UCSD-AML1 (cell line): ENCODE results near the gene CALN1.
A peak's percentile ranks its signal among the peaks of the same experiment; 100 is the strongest.

Experiments used
- DNase-seq: peaks from one replicate; lab custom pipeline; 2025; ENCODE audit not compliant: unreplicated experiment; lab: John Stamatoyannopoulos, UW

Gene CALN1

DNA sequence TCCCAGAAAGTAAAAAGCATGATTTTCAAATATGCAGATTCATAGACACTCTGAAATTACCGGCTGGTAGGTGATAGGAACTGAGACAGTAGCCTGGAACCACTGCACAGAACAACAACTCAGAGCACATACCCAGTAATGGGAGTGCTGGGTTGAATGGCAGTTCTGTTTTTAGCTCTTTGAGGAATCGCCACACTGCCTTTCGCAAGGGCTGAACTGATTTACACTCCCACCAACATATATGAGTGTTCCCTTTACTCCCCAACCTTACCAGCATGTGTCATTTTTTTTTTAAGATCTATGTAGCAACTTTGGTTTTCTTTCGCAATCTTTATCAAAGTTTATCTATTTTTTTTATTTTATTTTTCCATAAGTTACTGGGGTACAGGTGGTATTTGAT lies 358.8 kb downstream of the CALN1 start:
- DNase-seq: no peak

DNA sequence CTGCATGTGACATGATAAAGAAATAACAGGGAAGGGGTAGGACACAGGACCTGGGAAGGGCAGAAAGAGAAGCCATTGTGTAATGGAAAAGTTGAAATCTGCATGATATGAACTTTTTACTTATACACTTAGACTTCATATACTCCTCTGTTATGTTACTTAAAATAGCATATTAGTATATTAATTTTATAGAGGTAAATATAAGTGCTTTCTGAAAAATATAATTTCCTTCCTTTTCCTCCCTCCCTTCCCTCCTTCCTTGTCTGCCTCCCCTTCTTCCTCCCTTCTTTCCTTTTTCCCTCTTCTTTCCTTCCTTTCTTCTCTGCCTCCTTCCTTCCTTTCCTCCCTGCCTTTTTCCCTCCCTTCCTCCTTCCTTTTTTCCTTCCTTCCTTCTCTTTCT lies 363.7 kb downstream of the CALN1 start:
- no peak for DNase-seq

DNA sequence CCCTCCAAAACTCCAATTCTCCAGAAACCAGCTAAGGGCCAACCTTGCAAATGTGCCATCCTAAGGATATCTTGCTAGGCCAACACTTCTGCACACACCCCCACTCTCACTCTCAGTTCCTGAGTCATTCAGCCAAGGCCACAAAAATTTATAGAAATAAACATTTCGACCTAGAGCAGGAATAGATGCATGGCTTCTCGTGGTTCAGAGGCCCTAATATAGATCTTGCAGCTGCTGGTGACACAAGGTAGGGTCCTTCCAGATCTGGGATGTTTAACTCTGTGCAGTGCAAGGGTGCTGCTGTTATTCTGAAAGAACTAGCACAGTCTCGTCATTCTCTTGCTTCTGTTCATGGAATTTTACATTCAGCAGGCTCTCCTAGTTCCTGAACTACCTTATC lies 369.3 kb downstream of the CALN1 start:
- no peak for DNase-seq

DNA sequence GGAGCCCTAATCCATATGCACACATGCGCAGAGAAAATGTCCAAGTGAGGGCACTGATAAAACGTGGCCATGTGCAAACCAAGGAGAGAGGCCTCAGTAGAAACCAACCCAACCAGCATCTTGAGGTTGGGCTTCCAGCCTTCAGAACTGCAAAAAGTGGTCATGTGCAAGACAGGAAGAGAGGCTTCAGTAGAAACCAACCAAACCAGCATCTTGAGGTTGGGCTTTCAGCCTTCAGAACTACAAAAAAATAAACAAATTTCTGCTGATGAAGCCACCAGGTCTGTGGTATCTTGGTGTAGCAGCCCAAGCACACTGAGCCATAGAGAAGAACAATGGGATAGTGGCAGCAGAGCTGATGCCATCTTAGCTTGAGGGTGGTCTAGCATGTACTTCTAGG lies 371.5 kb downstream of the CALN1 start:
- DNase-seq: no peak

DNA sequence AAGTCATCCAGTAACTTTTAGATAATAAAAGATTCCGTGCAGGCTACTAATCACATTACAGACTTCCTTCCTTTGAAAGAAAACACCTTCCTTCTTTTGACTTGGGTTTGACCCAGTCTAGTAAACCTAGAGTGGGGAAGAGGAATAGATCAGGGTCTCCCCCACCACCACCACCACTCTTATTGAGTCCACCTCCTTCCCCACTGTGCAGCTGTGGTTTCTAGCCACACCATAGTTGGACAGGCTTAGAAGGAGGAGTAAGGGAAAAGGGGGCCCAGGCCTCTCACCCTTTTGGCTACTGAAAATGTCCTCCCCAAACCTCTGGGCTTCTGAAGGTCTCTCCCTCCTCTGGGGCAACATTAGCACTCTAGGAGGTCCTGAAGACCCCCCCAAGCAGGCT lies 372.7 kb downstream of the CALN1 start:
- peak; percentile 10 for DNase-seq

DNA sequence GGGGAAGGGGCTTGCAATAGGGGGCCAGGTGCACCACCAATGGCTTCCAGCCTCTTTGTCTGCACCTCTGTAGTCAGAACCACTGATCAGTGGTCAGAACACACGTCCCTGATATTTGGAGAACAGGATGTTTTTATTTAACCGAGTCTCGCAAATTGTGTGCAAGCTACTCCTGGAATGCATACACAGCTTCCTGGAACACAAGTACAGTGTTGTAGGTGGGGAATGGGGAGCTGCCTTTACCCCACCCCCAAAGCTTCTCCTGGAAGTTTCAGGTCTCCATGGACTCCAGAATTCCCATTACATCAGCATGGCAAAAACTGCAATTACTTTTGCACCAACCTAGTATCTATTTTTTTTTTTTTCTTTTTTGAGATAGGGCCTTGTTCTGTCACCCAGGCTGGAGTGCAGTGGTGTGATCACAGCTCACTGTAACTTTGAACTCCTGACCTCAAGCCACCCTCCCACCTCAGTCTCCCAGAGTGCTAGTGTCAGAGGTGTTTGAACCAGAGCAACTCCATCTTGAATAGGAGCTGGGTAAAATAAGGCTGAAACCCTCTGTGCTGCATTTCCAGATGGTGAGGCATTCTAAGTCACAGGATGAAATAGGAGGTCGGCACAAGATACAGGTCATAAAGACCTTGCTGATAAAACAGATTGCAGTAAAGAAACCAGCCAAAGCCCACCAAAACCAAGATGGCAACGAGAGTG lies 374.0 kb downstream of the CALN1 start:
- peak; percentile 15 for DNase-seq

DNA sequence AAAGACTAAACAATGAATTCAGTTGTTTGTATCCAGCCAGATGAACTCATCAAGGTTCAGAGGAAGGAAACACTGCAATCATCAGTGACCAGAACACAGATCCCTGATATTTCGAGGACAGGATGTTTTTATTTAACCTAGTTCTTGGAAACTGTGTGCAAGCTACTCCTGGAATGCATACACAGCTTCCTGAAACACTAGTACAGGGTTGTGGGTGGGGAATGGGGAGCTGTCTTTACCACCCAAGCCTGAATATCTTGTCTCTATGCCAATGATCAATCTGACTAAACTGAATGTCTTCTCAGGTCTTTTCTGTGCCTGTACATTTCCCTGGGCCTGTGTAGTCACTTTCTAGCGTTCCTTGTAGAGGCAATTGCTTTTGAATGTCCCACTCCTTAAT lies 374.6 kb downstream of the CALN1 start:
- peak; percentile 15 for DNase-seq

DNA sequence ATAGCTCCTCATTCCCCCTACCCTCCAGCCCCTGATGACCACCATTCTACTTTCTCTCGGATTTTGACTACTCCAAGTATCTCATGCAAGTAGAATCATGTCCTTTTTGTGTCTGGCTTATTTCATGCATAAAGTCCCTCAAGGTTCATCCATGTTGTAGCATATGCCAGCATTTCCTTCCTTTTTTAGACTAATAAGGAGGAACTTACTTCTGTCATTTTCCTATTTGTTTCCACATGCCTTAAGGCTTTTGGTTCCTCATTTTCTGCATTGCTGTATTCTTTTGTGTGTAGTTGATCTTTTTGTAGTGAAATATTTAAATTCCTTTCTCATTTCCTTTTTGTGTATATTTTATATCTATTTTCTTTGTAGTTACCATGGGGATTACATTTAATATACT lies 376.9 kb downstream of the CALN1 start:
- DNase-seq: no peak

DNA sequence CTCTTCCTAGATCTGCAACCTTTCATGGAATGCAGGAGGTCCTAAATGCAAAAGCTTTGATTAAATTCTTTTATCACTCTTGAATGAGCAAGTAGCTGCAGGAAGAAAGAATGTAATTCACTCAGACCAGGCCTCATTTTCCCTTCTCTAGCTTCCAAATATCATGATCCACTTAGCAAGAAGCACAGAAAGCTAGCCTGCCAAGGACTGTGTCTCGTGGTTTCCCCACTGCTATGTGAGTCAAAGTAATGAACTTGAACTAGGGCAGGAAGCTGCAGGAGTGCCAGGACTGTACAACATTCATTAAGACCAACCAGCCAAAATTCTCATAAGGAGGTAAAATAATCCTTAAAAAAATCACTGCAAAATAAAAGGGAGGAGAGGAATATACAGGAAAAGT lies 379.2 kb downstream of the CALN1 start:
- no peak for DNase-seq

DNA sequence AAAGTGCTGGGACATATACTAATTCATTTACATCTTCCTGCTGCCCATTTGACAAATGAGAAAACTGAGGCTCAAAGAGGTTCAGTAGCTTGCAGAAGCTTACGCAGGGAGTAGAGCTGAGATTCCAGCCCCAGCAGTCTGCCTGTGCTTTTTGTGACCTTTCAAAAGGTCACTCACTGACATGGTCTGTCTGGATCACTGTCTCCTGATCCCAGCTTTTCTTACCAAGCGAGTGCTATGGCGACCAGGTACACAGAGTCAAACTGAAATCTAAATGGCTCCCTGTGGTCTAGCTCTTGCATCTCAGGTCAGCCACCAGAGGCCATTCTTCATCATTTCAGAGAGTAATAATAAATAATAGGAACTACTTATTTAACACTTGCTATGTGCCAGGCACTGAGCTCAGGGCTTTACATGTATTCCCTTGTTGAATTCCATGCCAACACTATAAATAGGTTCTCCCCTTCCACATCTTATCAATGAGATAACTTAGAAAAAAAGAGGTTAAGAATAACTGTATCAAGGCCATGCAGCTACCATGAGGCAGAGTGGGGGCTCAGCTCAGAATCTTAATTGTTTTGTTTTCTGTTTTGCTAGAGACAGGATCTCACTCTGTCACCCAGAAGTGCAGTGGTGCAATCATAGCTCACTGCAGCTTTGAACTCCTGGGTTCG lies 381.0 kb downstream of the CALN1 start:
- DNase-seq: no peak

DNA sequence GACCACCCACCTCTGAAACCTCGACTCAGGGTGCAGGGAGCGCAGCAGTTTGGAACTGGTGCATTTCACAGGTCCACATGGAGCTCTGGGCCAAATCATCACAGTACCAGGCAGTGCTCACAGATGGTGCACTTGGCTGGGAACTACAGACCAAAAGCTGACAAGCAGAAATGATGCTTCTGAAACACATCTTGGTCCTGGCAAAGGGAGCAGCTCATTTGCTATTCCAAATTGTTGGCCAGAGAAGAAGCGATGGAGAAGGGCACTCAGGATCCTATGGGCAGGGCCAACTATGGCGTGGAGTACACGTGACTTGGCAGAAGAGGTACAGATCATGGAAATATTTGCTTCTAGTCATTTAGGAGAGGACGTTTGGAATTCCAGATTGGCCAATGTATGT lies 383.9 kb downstream of the CALN1 start:
- no peak for DNase-seq

DNA sequence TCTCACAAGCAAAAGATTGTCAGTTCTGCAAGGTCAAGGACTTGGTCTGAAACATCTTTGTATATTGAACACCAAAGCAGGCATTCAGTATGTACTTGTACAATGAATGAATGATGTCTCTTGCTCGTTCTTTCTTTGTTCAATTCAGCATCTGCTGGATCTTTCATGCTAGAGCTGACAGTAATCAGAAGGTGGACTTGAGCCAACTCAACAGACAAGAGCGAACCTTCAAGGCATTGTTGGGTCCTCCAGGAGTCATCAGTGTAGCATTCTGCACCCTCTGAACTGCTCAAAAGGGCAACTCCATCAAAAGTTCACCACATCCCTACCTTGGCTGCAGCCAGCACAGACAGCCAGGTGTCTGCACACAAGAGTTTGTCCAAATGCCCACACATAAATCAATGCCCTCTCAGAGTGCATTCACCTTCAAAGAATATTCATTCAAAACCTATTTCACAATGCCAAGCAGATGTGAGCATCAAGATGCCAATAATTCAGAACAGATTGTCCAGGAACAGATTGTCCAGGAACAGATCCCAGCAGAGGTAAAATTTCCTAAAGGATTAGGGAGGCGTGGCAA lies 386.7 kb downstream of the CALN1 start:
- DNase-seq: no peak

DNA sequence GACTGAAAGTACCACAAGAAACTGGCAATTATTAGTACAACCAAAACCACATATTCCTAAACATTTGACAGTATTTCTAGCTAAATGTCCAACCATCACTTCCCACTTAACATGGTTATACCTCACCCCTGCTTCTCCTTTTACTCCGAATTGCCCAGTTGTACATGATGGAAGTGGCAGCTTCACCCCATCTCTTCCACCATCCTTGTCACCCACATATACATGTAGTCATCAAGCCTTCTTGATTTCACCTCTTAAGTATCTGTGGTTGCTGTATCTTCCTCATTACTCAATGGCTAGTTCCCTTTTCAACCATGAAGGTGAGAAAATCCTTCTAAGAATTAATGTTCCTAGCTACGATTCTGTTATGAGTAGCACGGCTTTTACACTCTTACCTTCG lies 388.2 kb downstream of the CALN1 start:
- DNase-seq: no peak

DNA sequence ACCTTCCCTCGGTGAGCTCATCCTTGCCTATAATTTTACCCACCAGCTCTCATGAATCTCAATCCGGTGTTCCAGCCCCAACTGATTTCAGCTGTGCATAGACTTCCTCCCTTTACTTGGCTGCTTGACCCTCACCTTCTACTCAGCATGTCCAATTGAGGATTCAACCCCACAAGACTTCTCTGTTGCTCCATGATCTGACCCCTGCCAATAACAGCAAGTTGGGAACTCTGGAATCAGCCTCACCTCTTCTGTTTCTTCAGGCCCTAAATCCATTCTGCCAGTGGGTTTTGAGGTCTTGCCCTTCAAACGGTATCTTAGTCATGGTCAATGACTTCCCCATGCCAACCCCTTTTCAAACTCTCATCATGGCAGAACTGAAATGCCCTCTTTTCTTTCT lies 390.4 kb downstream of the CALN1 start:
- DNase-seq: no peak

DNA sequence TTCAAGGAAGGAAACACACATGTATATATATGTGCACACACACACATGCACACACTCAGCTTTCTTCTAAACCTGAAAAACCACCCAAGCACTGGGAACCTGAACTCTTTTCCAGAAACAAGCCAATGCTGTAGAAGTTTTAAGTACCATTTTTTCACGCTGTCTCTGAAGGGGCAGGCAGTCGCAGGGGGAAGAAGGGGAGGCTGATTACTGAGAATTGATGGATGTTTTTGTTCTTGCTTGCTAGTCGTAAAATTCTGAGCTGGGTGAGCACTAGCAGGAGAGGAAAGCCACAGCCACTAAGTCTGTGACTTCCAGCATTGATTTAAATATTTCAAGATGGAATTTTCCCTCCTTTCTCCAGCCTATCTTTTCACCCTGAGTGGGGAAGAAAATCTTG lies 391.8 kb downstream of the CALN1 start:
- no peak for DNase-seq

DNA sequence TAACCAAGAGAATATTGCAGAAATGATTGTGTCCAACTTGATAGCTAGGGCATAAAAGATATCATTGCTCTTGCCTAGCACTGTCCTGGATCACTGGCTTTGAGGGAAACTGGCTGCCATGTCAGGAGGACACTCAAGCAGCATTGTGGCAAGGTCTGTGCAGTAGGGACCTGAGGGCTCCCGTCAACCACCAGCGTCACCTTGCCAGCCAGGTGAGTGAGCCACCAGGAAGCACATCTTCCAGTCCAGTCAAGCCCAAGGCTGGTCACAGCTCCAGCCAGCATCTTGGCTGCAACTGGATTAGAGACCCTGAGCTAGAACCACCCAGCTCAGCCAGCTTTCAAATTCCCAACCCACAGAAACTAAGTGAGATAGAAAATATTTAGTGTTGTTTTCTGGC lies 392.7 kb downstream of the CALN1 start:
- DNase-seq: no peak

DNA sequence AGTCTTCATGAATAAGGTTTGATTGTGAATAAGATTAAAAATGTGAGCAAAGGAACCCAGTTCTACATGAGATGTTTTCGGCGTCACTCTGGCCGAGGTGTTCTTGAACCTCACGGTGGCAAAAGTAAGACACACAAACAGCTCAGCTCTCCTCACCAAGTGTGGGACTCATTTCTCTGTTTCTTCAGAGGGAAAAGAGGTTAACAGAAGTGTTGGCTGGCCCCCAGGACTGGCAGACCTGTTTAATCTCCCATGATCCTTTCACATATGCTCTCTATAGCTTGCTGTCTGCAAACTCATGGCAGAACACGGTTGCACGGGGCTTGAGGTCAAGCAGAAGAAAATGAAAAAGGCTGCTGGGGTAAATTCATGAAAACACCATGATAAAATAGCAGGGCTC lies 394.4 kb downstream of the CALN1 start:
- no peak for DNase-seq

DNA sequence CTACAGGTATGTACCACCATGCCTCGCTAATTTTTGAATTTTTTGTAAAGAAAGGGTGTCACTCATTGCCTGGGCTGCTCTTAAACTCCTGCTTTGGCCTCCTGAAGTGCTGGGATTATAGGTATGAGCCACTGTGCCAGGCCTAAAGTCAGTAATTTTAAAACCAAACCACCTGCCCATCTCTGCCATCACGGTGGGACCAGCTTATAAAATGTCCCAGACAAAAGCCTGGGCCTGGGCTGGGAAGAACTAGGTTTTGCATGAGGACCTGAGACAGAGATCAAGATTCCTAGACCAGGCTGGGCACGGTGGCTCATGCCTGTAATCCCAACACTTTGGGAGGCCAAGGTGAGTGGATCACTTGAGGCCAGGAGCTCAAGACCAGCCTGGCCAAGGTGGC lies 395.6 kb downstream of the CALN1 start:
- DNase-seq: no peak

DNA sequence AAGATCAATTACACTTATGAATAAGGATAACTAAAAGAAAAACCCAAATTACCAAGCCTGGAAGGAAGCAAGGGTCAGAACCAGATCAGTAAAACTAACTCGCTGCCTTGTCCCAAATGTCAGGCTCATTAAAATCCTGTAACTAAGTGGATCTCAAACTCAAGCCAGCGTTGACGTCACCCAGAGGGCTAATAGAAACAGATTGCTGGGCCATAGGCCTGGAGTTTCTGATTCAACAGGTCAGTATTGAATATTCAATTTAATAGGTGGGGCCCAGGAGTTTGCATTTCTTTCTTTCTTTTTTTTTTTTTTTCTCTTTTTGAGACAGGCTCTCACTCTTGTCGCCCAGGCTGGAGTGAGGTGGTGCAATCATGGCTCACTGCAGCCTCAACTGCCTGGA lies 397.0 kb downstream of the CALN1 start:
- DNase-seq: no peak

DNA sequence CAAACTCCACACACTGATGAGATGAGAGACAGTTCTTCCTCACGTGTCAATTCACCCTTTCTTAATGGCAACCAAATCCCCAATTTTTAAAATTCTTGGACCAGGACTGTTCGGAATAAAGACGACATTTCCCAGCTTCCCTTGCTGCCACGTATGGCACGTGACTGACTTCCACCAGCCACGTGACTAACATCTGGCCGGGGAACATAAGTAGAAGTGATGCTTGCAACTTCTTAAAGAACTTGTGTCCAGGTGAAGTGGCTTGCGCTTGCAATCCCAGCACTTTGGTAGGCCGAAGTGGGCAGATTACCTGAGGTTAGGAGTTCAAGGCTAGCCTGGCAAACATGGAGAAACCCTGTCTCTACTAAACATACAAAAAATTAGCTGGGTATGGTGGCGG lies 405.1 kb downstream of the CALN1 start:
- DNase-seq: no peak

DNA sequence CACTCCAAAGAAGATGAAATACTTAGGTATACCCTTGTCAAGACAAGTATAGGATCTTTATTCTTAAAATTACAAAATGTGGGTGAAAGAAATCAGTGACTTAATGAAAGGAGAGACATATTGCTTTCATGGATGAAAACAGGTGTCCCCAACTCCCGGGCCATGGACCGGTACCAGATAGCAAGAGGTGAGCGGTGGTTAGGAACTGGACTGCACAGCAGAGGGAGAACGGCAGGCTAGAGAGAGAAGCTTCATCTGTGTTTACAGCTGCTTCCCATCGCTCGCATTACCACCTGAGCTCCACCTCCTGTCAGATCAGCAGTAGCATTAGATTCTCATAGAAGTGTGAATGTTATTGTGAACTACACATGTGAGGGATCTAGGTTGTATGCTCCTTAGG lies 408.9 kb downstream of the CALN1 start:
- DNase-seq: no peak

DNA sequence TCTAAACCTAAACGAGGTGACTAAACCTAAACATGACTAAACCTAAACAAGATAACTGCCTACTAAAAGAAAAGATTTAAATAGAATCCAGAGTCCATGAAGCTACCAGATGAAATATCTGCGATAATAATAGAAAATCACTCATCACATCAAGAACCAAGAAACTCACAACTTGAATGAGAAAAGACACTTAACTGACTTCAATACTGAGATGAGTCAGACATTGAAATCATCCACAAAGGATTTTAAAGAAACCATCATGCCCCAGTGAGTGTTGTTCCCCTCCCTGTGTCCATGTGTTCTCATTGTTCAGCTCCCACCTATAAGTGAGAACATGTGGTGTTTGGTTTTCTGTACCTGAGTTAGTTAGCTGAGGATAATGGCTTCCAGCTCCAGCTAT lies 416.0 kb downstream of the CALN1 start:
- no peak for DNase-seq

DNA sequence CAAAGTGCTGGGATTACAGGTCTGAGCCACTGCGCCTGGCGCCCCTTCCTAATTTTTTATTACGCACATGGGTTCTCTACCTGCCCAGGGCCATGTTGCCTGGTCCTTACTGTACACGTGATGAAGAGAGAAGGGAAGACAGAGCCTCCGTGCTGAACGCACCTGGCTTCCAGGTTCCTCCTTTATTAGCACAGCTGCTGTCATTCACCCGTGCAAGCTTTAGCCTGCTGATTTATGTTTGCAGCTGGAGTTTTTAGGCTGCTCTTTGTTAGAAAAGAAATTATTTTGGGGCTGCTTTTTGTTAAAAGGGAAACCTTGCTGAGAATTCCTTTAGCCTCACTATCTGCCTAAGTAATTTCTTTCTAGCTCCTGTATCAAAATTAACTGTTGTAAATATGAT lies 417.0 kb downstream of the CALN1 start:
- DNase-seq: no peak
